Upper lobe of right lung (tissue), 1 donor: ENCODE results near the gene CETP. TPM values are rescaled to one million over a fixed set of nuclear protein-coding genes. Genes with fewer than 3 reads are reported as not detected.

Experiments
- ATAC-seq: fragments of 200-7000 bp; cut with Tn5 transposase; one replicate; pipeline ENCODE4 v1.9.1; 2020; ENCODE audit warnings: mild to moderate bottlenecking, moderate library complexity
- DNase-seq: peaks from one replicate; pipeline ENCODE4 v3.0.0-alpha.2; 2020
- H3K27ac ChIP-seq: fragments of 200-600 bp; one replicate; pipeline ENCODE4 v1.8.0; 2022
- H3K27me3 ChIP-seq: fragments of 200-600 bp; one replicate; pipeline ENCODE4 v1.8.0; 2022; ENCODE audit warnings: mild to moderate bottlenecking
- H3K36me3 ChIP-seq: fragments of 200-600 bp; one replicate; pipeline ENCODE4 v1.8.0; 2022
- H3K4me1 ChIP-seq: fragments of 200-600 bp; one replicate; pipeline ENCODE4 v1.8.0; 2022
- H3K4me3 ChIP-seq: fragments of 200-600 bp; one replicate; pipeline ENCODE4 v1.8.0; 2022; ENCODE audit warnings: mild to moderate bottlenecking
- H3K9me3 ChIP-seq: fragments of 200-600 bp; one replicate; pipeline ENCODE4 v1.8.0; 2022
- CTCF ChIP-seq: fragments of 200-600 bp; IDR thresholded peaks from one replicate; pipeline ENCODE4 v1.8.0; 2022; ENCODE audit warnings: antibody characterized with exemption
- intact Hi-C: fragments of 100-400 bp; cut with DNase I; formaldehyde crosslinking; loops from one replicate; pipeline ENCODE4 v1.11.0; 2022
- total RNA-seq: library from RNA; stranded (reverse); fragmentation: NEBNext Ultra II Directional; extraction: Animal tissue kit (Norgen Biotek cat#: 25700); gene quantifications from one replicate; pipeline ENCODE4 v1.2.1, GENCODE V29; 2021
- donor health status: DM: no; HTN: yes; CAD: no; lungs with severe emphysema.

CETP gene
- total RNA-seq, 1 donor from 2014 or later: 1.9 TPM

DNA sequence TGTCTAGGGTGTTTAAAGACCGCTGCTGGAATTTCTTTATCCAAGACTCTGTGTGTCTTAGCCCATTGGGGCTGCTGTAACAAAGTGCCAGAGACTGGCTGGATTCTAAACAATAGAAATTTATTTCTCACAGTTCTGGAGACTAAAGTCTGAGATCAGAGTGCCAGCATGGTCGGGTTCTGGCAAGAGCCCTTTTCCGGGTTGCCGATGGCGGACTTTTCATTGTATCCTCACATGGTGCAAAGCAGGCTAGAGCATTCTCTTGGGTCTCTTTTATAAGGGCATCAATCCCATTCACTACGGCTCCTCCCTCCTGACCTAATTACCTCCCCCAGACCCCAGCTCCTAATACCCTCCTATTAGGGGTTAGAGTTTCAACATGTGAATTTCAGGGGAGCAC is 37.1 kb downstream of the CETP start:
- Histone ChIP-seq H3K27me3 (no peaks in the 10 kb centered on the region), H3K27ac (peak overlapping the region; percentile 73), H3K4me3 (no peak overlapping the region), H3K4me1 (peaks cover 22% of the 10 kb centered on the region), H3K36me3 (no peaks in the 10 kb centered on the region), H3K9me3 (no peaks in the 10 kb centered on the region)
- DNase-seq (no peak), ATAC-seq (no peak)
- TF ChIP-seq CTCF: no peak
- intact Hi-C loops: no loop called here

DNA sequence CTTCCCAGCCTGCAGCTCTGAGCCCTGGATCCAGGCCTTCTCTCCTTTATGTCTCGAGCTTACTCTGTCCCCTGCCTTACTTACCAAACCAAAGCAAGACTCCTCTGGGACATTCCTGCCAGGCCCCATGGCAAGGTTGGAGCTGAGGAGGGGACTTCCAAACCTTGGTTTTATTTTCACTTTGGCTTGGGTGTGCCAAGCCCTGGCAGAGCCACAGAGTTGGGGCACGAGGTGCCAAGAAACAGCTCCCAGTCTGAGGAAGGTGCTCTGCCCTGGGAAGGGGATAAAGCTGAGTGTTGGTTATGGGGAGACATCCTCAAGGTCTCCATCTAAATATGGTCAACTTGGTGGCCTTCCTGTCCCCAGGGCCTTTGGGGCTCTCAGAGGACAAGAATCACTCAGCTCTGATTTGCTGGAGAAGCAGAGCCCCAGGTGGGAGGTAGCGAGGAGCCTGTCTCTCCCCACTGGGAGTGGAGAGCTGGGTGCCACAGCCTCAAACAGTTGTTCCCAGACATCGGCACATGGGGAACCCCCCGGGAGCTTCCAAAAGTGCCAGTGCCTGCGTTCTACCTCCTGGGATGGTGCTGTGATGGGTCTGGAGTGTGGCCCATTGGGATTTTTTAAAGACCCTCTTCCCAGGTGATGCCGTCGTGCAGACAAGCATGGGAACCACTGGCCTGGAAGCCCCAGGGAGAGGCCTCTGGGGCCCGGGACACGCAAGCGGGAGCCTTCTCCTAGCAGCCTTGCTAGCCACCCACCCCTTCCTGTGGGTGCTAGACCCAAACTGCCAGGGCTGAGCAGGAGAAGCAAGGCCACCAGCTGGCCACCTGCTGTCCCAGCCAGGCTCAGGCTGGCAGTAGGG is 37.9 kb downstream of the CETP start:
- no peak for DNase-seq
- no peaks in the 10 kb centered on the region for H3K27me3 ChIP-seq
- peaks cover 3% of the 10 kb centered on the region for H3K36me3 ChIP-seq
- intact Hi-C loops: no loop called here
- H3K4me3 ChIP-seq: no peak overlapping the region
- H3K9me3 ChIP-seq: no peaks in the 10 kb centered on the region
- no peak for TF ChIP-seq CTCF
- ATAC-seq: peak; percentile 27
- H3K27ac ChIP-seq: peak overlapping the region; percentile 73
- H3K4me1 ChIP-seq: peaks cover 22% of the 10 kb centered on the region

DNA sequence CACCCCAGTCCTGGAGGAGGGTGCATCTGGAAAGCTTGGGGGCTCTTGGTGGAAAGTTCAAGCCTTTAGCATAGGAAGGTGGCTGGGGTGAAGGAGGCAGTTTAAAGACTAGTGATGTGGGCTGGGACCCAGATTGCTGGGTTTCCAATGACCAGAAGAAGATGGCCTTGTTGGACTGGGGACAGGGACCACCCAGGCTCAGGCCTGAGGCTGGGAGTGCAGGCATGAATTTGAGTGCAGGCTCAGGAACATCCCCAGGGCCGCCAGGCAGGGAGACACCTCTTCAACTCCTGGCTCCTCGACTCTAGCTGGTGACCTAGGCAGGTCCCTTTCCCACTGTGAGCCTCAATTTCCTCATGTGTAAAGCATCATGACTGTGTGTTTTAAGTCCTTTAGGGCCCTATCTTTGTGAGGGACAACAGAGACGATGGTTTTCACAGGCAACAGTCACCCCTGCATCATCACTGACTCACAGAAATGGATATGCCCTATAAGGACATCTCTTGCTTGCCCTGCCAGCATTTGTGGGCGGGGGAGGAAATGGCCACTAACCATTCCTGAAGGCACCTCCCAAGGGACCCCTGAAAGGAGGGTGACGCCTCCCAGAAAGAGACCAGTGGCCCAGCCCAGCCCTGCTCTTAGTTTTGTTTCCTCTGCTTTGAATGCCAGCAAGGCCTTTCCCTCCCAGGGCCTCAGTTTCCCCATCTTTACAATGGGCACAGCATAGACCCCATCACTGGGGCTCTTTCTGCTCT is 38.7 kb downstream of the CETP start:
- no peaks in the 10 kb centered on the region for H3K9me3 ChIP-seq
- H3K36me3 ChIP-seq: peaks cover 8% of the 10 kb centered on the region
- TF ChIP-seq CTCF: no peak
- H3K4me1 ChIP-seq: peaks cover 22% of the 10 kb centered on the region
- DNase-seq: no peak
- H3K27ac ChIP-seq: peak overlapping the region; percentile 73
- no peak overlapping the region for H3K4me3 ChIP-seq
- H3K27me3 ChIP-seq: no peaks in the 10 kb centered on the region
- ATAC-seq: peak; percentile 56
- intact Hi-C loops: no loop called here

GRCh38 chr16:57001026-57001679 is 39.4 kb downstream of the CETP start:
- TF ChIP-seq CTCF: no peak
- peaks cover 22% of the 10 kb centered on the region for H3K4me1 ChIP-seq
- peak overlapping the region; percentile 58 for H3K27ac ChIP-seq
- DNase-seq: no peak
- H3K27me3 ChIP-seq: no peaks in the 10 kb centered on the region
- no peaks in the 10 kb centered on the region for H3K9me3 ChIP-seq
- no peak overlapping the region for H3K4me3 ChIP-seq
- intact Hi-C loops: no loop called here
- peaks cover 8% of the 10 kb centered on the region for H3K36me3 ChIP-seq
- ATAC-seq: no peak

DNA sequence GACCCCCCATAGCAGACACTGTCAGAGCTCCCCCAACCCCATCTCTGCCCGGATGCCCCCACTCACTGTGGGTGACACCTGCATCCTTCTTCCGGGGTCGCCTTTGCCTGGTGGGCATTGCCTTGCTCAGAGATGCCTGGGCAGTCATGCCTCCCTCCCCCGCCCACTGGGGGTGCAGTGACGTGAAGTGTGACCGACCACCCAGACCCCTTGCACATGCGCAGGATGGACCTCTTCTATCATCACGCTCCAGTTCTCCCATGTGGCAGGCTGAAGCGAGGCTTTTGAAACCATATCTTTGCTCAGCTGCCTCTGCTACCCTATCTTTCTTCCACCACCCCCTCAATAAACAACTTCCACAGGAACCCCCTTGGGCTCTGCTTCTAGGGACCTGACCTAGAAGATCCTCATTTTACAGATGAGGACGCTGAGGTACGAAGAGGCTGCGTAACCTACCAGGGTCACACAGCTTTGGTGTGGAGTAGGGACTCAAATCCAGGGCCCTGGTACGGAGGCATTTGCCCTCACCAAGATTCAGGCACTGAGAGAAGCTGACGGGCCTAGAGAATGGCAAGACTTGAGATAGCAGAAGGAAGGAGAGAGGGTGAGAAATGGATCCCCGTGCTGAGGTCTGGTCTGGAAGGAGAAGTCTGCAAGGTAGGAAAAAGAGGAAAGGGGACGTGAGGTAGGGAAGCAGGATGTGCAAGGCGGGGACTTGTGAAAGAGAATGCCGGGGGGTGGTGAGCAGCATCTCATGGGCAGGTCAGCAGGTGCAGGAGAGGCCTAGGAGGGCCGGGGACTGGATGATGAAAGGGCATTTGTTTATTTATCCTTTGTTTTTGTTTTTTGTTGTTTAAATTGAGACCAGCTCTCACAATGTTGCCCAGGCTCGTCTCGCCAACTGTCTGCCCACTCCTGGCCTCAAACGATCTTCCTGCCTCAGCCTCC is 42.0 kb downstream of the CETP start:
- Histone ChIP-seq H3K27ac (no peak overlapping the region), H3K4me1 (peaks cover 22% of the 10 kb centered on the region)

More for the DNA sequence above, 42.0 kb downstream of the CETP start:
- intact Hi-C loops: no loop called here
- H3K4me3 ChIP-seq: no peak overlapping the region
- TF ChIP-seq CTCF: no peak
- no peak for ATAC-seq
- H3K27me3 ChIP-seq: no peaks in the 10 kb centered on the region
- peak; percentile 26 for DNase-seq
- no peaks in the 10 kb centered on the region for H3K9me3 ChIP-seq
- peaks cover 8% of the 10 kb centered on the region for H3K36me3 ChIP-seq
